Epithelial cell of proximal tubule (primary cell): ENCODE results near the gene FAT4. TPM values are rescaled to one million over a fixed set of nuclear protein-coding genes. Genes with fewer than 3 reads are reported as not detected.
A peak's percentile ranks its signal among the peaks of the same experiment; 100 is the strongest.

ENCODE experiments used
- DNase-seq: peaks from one replicate; pipeline ENCODE4 v3.0.0-alpha.2; 2011; ENCODE audit warnings: low read depth
- H3K4me3 ChIP-seq: 2 replicates; pipeline ENCODE4 v1.5.1; 2011; ENCODE audit warnings: low read depth, mild to moderate bottlenecking, low read length
- CTCF ChIP-seq: conservative IDR thresholded peaks from 2 replicates; pipeline ENCODE4 v1.5.1; 2012; ENCODE audit warnings: low read depth, mild to moderate bottlenecking, low read length
- total RNA-seq: library from RNA; depleted of rRNA; stranded (reverse); fragments of >200 nt; gene quantifications from 2 replicates; pipeline ENCODE4 v1.2.3, GENCODE V29; 2015

Gene FAT4
- total RNA-seq, 1 donor from 2014 or later: 0.58 TPM

GRCh38 chr4:125316401-125316790 is 1.6 kb downstream of the FAT4 start:
- DNase-seq: no peak
- TF ChIP-seq CTCF: no peak
- H3K4me3 ChIP-seq: peak overlapping the region; percentile 94

GRCh38 chr4:125316791-125317524 is 2.2 kb downstream of the FAT4 start:
- peak; percentile 30 for TF ChIP-seq CTCF
- H3K4me3 ChIP-seq: peak overlapping the region; percentile 94
- no peak for DNase-seq

- DNase-seq: no peak
- peak overlapping the region; percentile 94 for H3K4me3 ChIP-seq
- TF ChIP-seq CTCF: peak; percentile 62
Observed at GRCh38 chr4:125317525-125317877, 2.7 kb downstream of the FAT4 start.

- TF ChIP-seq CTCF: no peak
- H3K4me3 ChIP-seq: no peak overlapping the region
- no peak for DNase-seq
Observed at GRCh38 chr4:125319311-125319710, 4.6 kb downstream of the FAT4 start.

- DNase-seq: no peak
- peak overlapping the region; percentile 20 for H3K4me3 ChIP-seq
Observed at GRCh38 chr4:125321709-125322365, 7.1 kb downstream of the FAT4 start.

GRCh38 chr4:125322366-125322730 is 7.6 kb downstream of the FAT4 start:
- DNase-seq: no peak
- no peak for TF ChIP-seq CTCF
- peak overlapping the region; percentile 20 for H3K4me3 ChIP-seq

More at GRCh38 chr4:125321709-125322365, 7.1 kb downstream of the FAT4 start:
- no peak for TF ChIP-seq CTCF

GRCh38 chr4:125323654-125324053 is 8.9 kb downstream of the FAT4 start:
- no peak for DNase-seq
- no peak for TF ChIP-seq CTCF
- H3K4me3 ChIP-seq: no peak overlapping the region
